Measurements from ENCODE around the gene FNBP1L.

GRCh38 chr1:93552741-93553455, 105.0 kb downstream of the FNBP1L start:
- TF ChIP-seq POLR2AphosphoS5 (IDR thresholded peaks at IDR 0.05; ENCODE audit: low read depth, low read length): no peak
- 0 out of 4 replicates have a peak, but pooled peaks of 1 of the 2 experiments have one; percentile 41 for TF ChIP-seq REST (IDR thresholded peaks at IDR 0.05; ENCODE audit: insufficient read depth in 1 of 2, low read depth in 2 of 2, low read length in 2 of 2)
- peak; percentile 63 for TF ChIP-seq FOXP2 (optimal IDR thresholded peaks at IDR 0.05; ENCODE audit: borderline replicate concordance, extremely low read depth, extremely low read length, insufficient read depth)
